Measurements from ENCODE around the gene CBX2. TPM values are rescaled to one million over a fixed set of nuclear protein-coding genes. Genes with fewer than 3 reads are reported as not detected.

Gene CBX2
- total RNA-seq, 1 experiment from 2014 or later: 79.4 TPM

- H3K4me3 Mint-ChIP-seq: peak overlapping the region; percentile 68 to 83
- H3K27me3 Mint-ChIP-seq (ENCODE audit: low read depth): peaks cover 92% of the 10 kb centered on the region
- Histone ChIP-seq H3K56ac (ENCODE audit: insufficient read length, low read depth, low read length) (no peak overlapping the region), H3K23ac (ENCODE audit: insufficient read length, low read depth, low read length) (no peak overlapping the region), H3K18ac (ENCODE audit: insufficient read length, low read depth, low read length) (no peak overlapping the region), H4K5ac (ENCODE audit: insufficient read length, low read depth, low read length) (no peak overlapping the region), H4K20me1 (ENCODE audit: control insufficient read depth, insufficient read depth, insufficient read length) (no peaks in the 10 kb centered on the region), H2BK5ac (ENCODE audit: insufficient read length, low read length) (no peak overlapping the region), H4K91ac (ENCODE audit: insufficient read length, low read depth, low read length) (no peak overlapping the region), H2BK12ac (ENCODE audit: insufficient read length, low read depth, low read length) (no peak overlapping the region), H3K79me1 (ENCODE audit: insufficient read depth, low read depth, low read length, poor library complexity, severe bottlenecking) (no peaks in the 10 kb centered on the region), H3K4ac (ENCODE audit: low read depth, low read length) (no peak overlapping the region), H2AFZ (ENCODE audit: low read length) (no peak overlapping the region), H2BK120ac (ENCODE audit: low read depth, low read length, poor library complexity, severe bottlenecking) (no peak overlapping the region), H3K14ac (ENCODE audit: insufficient read depth, low read length) (no peak overlapping the region), H3K9me3 (ENCODE audit: control insufficient read depth, low read depth, low read length) (no peaks in the 10 kb centered on the region), H2AK5ac (ENCODE audit: insufficient read length, low read length) (no peak overlapping the region), H2BK20ac (ENCODE audit: low read depth, low read length, poor library complexity, severe bottlenecking) (no peak overlapping the region), H3K4me2 (ENCODE audit: insufficient read depth, insufficient read length, low read length) (peak overlapping the region; percentile 52), H2BK15ac (ENCODE audit: low read depth, low read length) (no peak overlapping the region), H3K27ac (ENCODE audit: insufficient read length, low read depth, low read length) (no peak overlapping the region), H4K8ac (replicated peaks; ENCODE audit: insufficient read length, low read depth, low read length) (no peak overlapping the region), H3K23me2 (ENCODE audit: insufficient read length, low read depth, low read length, poor library complexity, severe bottlenecking) (peaks cover 17% of the 10 kb centered on the region), H3K79me2 (ENCODE audit: insufficient read depth, low read length) (no peaks in the 10 kb centered on the region), H3T11ph (ENCODE audit: low read length) (no peak overlapping the region), H3K4me1 (ENCODE audit: insufficient read depth, low read length) (no peaks in the 10 kb centered on the region), H3K27me3 (ENCODE audit: insufficient read depth, low read length) (peaks cover 77% of the 10 kb centered on the region), H3K9ac (ENCODE audit: extremely low read depth, insufficient read length, low read length) (no peak overlapping the region)
- DNase-seq: no peak
- H3K36me3 Mint-ChIP-seq (ENCODE audit: insufficient read depth in 1 of 3, low read depth in 3 of 3): peaks cover 0 to 1% (median 0%) of the 10 kb centered on the region in 3 experiments; a peak in 1 of 7 replicates
- peaks cover 29 to 50% of the 10 kb centered on the region in 2 experiments for H3K4me1 Mint-ChIP-seq
- no CpG with 5 or more reads among the region's 19 CpGs for WGBS (ENCODE audit: extremely low coverage, insufficient read length, low lambda C conversion rate)
- no peak for TF ChIP-seq CTCF (conservative IDR thresholded peaks at IDR 0.05)
- peaks cover 2 to 7% of the 10 kb centered on the region in 2 experiments; a peak in 2 of 5 replicates for H3K9me3 Mint-ChIP-seq
- H3K27ac Mint-ChIP-seq: no peak overlapping the region
Measured at GRCh38 chr17:79796444-79796762, 18.5 kb downstream of the CBX2 start.
